Measurements from ENCODE around the gene DRC7. TPM values are rescaled to one million over a fixed set of nuclear protein-coding genes. Genes with fewer than 3 reads are reported as not detected.

The DRC7 gene
- total and polyA plus RNA-seq, 8 donors: not detected

DNA sequence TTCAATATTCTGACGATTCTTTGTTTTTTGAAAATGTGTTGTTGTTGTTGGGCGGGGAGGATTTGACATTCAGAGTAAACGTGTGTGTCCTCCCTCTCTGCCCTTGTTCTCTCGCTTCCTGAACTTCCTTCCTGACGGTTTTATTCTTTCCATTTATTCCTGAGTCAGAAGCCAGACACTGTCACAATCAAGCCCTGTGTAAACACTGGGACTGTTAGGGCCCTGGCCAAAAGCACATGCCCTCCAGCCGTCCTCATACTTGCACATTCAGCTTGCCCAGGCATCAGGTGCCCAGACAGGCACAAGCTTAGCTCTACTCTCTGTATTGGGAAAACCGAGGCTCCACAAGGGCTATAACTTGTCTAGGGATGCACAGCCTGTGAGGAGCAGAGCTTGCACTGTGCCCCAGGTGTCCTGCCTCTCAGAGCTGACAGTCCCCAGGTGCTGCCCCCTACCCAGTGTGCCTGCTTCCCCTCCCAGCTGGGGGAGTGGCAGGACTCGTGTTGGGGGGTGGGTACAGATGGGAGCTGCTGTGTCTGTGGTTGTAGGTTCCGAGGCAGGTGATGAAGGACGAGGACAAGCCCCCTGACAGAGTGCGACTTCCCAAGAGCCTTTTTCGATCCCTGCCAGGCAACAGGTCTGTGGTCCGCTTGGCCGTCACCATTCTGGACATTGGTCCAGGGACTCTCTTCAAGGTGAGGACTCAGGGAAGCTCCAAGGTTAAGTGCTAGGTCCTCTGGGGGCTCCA is 16.8 kb upstream of the DRC7 start:
- Histone ChIP-seq H3K4me1 (peaks cover 0 to 17% (median 4%) of the 10 kb centered on the region in 4 donors), H3K27ac (no peak overlapping the region), H3K36me3 (no peaks in the 10 kb centered on the region), H3K27me3 (peaks cover 0 to 8% (median 0%) of the 10 kb centered on the region in 3 donors), H3K4me3 (no peak overlapping the region), H3K9me3 (no peaks in the 10 kb centered on the region)
- peak in 1 of 2 donors; percentile 73 for DNase-seq
- TF ChIP-seq, protein P1, sequence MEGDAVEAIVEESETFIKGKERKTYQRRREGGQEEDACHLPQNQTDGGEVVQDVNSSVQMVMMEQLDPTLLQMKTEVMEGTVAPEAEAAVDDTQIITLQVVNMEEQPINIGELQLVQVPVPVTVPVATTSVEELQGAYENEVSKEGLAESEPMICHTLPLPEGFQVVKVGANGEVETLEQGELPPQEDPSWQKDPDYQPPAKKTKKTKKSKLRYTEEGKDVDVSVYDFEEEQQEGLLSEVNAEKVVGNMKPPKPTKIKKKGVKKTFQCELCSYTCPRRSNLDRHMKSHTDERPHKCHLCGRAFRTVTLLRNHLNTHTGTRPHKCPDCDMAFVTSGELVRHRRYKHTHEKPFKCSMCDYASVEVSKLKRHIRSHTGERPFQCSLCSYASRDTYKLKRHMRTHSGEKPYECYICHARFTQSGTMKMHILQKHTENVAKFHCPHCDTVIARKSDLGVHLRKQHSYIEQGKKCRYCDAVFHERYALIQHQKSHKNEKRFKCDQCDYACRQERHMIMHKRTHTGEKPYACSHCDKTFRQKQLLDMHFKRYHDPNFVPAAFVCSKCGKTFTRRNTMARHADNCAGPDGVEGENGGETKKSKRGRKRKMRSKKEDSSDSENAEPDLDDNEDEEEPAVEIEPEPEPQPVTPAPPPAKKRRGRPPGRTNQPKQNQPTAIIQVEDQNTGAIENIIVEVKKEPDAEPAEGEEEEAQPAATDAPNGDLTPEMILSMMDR (IDR thresholded peaks at IDR 0.05): no peak
- TF ChIP-seq EP300 (IDR thresholded peaks at IDR 0.05) (no peak), POLR2A (IDR thresholded peaks at IDR 0.05) (no peak), POLR2AphosphoS5 (IDR thresholded peaks at IDR 0.05) (peak in 1 of 3 donors; percentile 14)
- intact Hi-C loops (cut with DNase I; ENCODE audit: low total_unique reads): no loop called here
- WGBS, 5 donors: 47 to 49% (median 48%) methylated on average over 13 to 14 of the region's 14 CpGs

GRCh38 chr16:57679016-57679415 is 15.6 kb upstream of the DRC7 start:
- peaks cover 0 to 17% (median 4%) of the 10 kb centered on the region in 4 donors for H3K4me1 ChIP-seq
- H3K27me3 ChIP-seq: no peaks in the 10 kb centered on the region
- 86 to 93% (median 89%) methylated on average over 7 to 12 of the region's 12 CpGs for WGBS, 5 donors
- TF ChIP-seq POLR2A (IDR thresholded peaks at IDR 0.05) (no peak), EP300 (IDR thresholded peaks at IDR 0.05) (no peak), POLR2AphosphoS5 (IDR thresholded peaks at IDR 0.05) (no peak)
- TF ChIP-seq, protein P1 (IDR thresholded peaks at IDR 0.05): no peak
- H3K27ac ChIP-seq: no peak overlapping the region
- no peaks in the 10 kb centered on the region for H3K9me3 ChIP-seq
- no peak for DNase-seq
- no peak overlapping the region for H3K4me3 ChIP-seq
- H3K36me3 ChIP-seq: no peaks in the 10 kb centered on the region
- intact Hi-C loops (cut with DNase I; ENCODE audit: low total_unique reads): no loop called here

DNA sequence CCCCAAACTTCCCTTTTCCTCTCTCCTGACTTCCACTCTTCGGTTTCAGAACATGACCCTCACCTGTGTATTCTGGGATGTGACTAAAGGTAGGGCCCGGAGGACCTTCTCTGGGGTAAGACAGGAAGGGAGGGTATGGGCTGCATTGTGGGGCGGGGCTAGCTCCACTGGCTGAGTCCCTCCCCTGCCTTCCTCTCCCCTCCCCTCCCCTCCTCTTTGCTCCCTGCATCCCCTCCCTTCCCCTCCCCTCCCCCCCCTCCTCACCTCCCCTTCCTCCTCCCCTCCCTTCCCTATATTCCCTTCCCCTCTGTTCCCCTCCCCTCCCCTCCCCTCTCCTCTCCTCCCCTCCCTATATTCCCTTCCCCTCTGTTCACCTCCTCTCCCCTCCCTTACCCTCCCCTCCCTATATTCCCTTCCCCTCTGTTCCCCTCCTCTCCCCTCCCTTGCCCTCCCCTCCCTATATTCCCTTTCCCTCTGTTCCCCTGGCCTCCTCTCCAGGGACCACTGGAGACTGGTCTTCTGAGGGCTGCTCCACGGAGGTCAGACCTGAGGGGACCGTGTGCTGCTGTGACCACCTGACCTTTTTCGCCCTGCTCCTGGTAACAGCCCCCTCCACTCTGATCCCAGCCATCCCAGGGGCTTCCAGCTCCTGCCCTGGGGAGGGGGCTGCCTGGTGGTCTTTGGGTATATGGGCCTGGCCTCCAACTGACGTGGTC is 14.7 kb upstream of the DRC7 start:
- H3K4me3 ChIP-seq: no peak overlapping the region
- H3K4me1 ChIP-seq: peaks cover 0 to 17% (median 4%) of the 10 kb centered on the region in 4 donors
- no peaks in the 10 kb centered on the region for H3K36me3 ChIP-seq
- H3K27ac ChIP-seq: no peak overlapping the region
- intact Hi-C loops (cut with DNase I; ENCODE audit: low total_unique reads): no loop called here
- no peaks in the 10 kb centered on the region for H3K27me3 ChIP-seq
- DNase-seq: no peak
- TF ChIP-seq EP300 (IDR thresholded peaks at IDR 0.05): no peak
- TF ChIP-seq, protein P1 (IDR thresholded peaks at IDR 0.05): no peak
- TF ChIP-seq POLR2A (IDR thresholded peaks at IDR 0.05): no peak
- TF ChIP-seq POLR2AphosphoS5 (IDR thresholded peaks at IDR 0.05): no peak
- 65 to 77% (median 75%) methylated on average over 7 of the region's 7 CpGs for WGBS, 5 donors
- H3K9me3 ChIP-seq: no peaks in the 10 kb centered on the region

DNA sequence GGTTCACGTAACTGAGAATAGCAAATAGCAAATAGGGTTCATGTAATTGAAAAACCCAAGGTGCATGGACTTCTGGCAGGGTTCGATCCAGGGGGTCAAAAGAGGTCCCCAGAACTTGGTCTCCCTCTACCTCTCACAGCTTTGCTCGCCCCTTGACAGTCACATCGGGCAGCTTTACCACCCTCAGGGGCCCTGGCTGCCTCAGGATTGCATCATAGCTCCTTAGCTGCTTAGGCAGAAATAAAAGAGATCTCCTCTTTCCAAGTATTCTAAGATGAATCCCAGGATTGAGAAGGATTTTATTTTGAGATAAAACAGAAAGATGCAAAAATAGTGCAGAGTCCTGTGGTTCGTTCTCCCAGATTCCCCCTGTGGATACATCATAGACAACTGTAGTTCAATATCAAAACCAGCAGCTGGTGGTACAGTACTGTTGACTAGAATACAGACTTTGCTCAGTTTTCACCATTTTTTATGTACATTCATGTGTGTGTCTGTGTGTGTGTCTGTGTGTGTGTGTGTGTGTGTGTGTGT is 13.7 kb upstream of the DRC7 start:
- H3K27me3 ChIP-seq: no peaks in the 10 kb centered on the region
- H3K36me3 ChIP-seq: no peaks in the 10 kb centered on the region
- no peak for DNase-seq
- H3K4me1 ChIP-seq: peaks cover 0 to 17% (median 4%) of the 10 kb centered on the region in 4 donors
- 84 to 92% (median 85%) methylated on average over 5 of the region's 5 CpGs for WGBS, 5 donors
- no peak overlapping the region for H3K27ac ChIP-seq
- intact Hi-C loops (cut with DNase I; ENCODE audit: low total_unique reads): no loop called here
- TF ChIP-seq, protein P1 (IDR thresholded peaks at IDR 0.05): no peak
- TF ChIP-seq POLR2AphosphoS5 (IDR thresholded peaks at IDR 0.05) (no peak), POLR2A (IDR thresholded peaks at IDR 0.05) (no peak), EP300 (IDR thresholded peaks at IDR 0.05) (no peak)
- H3K9me3 ChIP-seq: no peaks in the 10 kb centered on the region
- no peak overlapping the region for H3K4me3 ChIP-seq
